Stimulated activated CD4-positive, alpha-beta T cell treated with anti-CD3 and anti-CD28 coated beads, Interleukin-15, amount 100 ng/mL, for 1 hour (primary cell): Measurements from ENCODE around the gene NACAD.

ENCODE experiments used
- DNase-seq, 2 donors: peaks; one replicate each; pipeline ENCODE4 v3.0.0-alpha.2; 2020; ENCODE audit warnings: low read depth in 1 of 2, low spot score in 1 of 2

Gene NACAD

GRCh38 chr7:45088821-45089340 lies at the start of gene NACAD:
TSS of gene NACAD (minus strand) at chr7:45088969. CDS start at chr7:45088894, 75 bp downstream.
- DNase-seq: no peak

GRCh38 chr7:45136106-45137060 lies 47.6 kb upstream of the NACAD start:
- peak; percentile 31 to 39 for DNase-seq

GRCh38 chr7:45133877-45134276 lies 45.1 kb upstream of the NACAD start:
- no peak for DNase-seq

- DNase-seq: no peak
Observed at GRCh38 chr7:45133352-45133751, 44.6 kb upstream of the NACAD start.

- DNase-seq: no peak
Observed at GRCh38 chr7:45132708-45133320, 44.0 kb upstream of the NACAD start.

GRCh38 chr7:45131891-45132290 lies 43.1 kb upstream of the NACAD start:
- DNase-seq: no peak

GRCh38 chr7:45130910-45131309 lies 42.1 kb upstream of the NACAD start:
- no peak for DNase-seq

- DNase-seq: no peak
Observed at GRCh38 chr7:45129906-45130305, 41.1 kb upstream of the NACAD start.

- DNase-seq: no peak
Observed at GRCh38 chr7:45129181-45129800, 40.5 kb upstream of the NACAD start.

GRCh38 chr7:45126920-45127319 lies 38.2 kb upstream of the NACAD start:
- no peak for DNase-seq

- no peak for DNase-seq
Observed at GRCh38 chr7:45126201-45126600, 37.4 kb upstream of the NACAD start.

- DNase-seq: no peak
Observed at GRCh38 chr7:45125193-45125904, 36.6 kb upstream of the NACAD start.

- DNase-seq: no peak
Observed at GRCh38 chr7:45123913-45124710, 35.3 kb upstream of the NACAD start.

- no peak for DNase-seq
Observed at GRCh38 chr7:45122975-45123860, 34.4 kb upstream of the NACAD start.

GRCh38 chr7:45119550-45119949 lies 30.8 kb upstream of the NACAD start:
- no peak for DNase-seq

GRCh38 chr7:45118889-45119331 lies 30.1 kb upstream of the NACAD start:
- no peak for DNase-seq

GRCh38 chr7:45118292-45118691 lies 29.5 kb upstream of the NACAD start:
- no peak for DNase-seq

GRCh38 chr7:45117582-45117981 lies 28.8 kb upstream of the NACAD start:
- DNase-seq: no peak

GRCh38 chr7:45116048-45116447 lies 27.3 kb upstream of the NACAD start:
- no peak for DNase-seq
